ENCODE data around the gene CHID1. TPM values are rescaled to one million over a fixed set of nuclear protein-coding genes. Genes with fewer than 3 reads are reported as not detected.

Gene CHID1
- polyA plus RNA-seq, 1 donor, result 100 TPM

- DNase-seq, result no peak
Measured at GRCh38 chr11:836274-836673, 74.3 kb downstream of the CHID1 start.

GRCh38 chr11:834371-835316 is 76.0 kb downstream of the CHID1 start:
- DNase-seq, result no peak

- no peak for DNase-seq
Measured at GRCh38 chr11:833849-834311, 76.7 kb downstream of the CHID1 start.

- no peak for DNase-seq
Measured at GRCh38 chr11:833114-833791, 77.4 kb downstream of the CHID1 start.

GRCh38 chr11:832529-833113 is 78.0 kb downstream of the CHID1 start, which contains the start of gene CD151:
Gene CD151 (plus strand): TSS chr11:832952. CDS start chr11:836070, 3,118 bp downstream.
- DNase-seq, result no peak

- DNase-seq, result no peak
Measured at GRCh38 chr11:831961-832528, 78.6 kb downstream of the CHID1 start.

GRCh38 chr11:831118-831864 is 79.3 kb downstream of the CHID1 start:
- DNase-seq, result no peak

GRCh38 chr11:830295-831117 is 80.1 kb downstream of the CHID1 start:
- no peak for DNase-seq

- no peak for DNase-seq
Measured at GRCh38 chr11:829847-830294, 80.7 kb downstream of the CHID1 start.

- DNase-seq, result no peak
Measured at GRCh38 chr11:829176-829846, 81.3 kb downstream of the CHID1 start.

GRCh38 chr11:828506-829175 is 82.0 kb downstream of the CHID1 start:
- no peak for DNase-seq

GRCh38 chr11:827897-828192 is 82.8 kb downstream of the CHID1 start, which contains the start of gene CRACR2B:
Gene CRACR2B (plus strand): TSS chr11:827919. CDS start chr11:828608, 689 bp downstream.
- DNase-seq, result no peak

- DNase-seq, result no peak
Measured at GRCh38 chr11:827146-827896, 83.3 kb downstream of the CHID1 start.

- no peak for DNase-seq
Measured at GRCh38 chr11:826836-827145, 83.8 kb downstream of the CHID1 start.

- DNase-seq, result no peak
Measured at GRCh38 chr11:826227-826621, 84.4 kb downstream of the CHID1 start.

GRCh38 chr11:825366-826226 is 85.0 kb downstream of the CHID1 start:
- no peak for DNase-seq

- no peak for DNase-seq
Measured at GRCh38 chr11:824942-825341, 85.7 kb downstream of the CHID1 start.

GRCh38 chr11:824292-824880 is 86.2 kb downstream of the CHID1 start:
- DNase-seq, result no peak

Measured in left kidney (tissue), 2 donors.